NCI-H748 treated with DMSO at 0.1 percent for 48 hours (cell line): ENCODE data around the gene HMCN1.
A peak's percentile ranks its signal among the peaks of the same experiment; 100 is the strongest.
"Not testable (repeated sequence)": the region's sequence is repeated elsewhere in the genome, so short reads cannot be mapped to it uniquely, and the experiment has no call there.

Experiments used
- DNase-seq: peaks from one replicate; lab custom pipeline; 2025; lab: John Stamatoyannopoulos, UW

The HMCN1 gene

GRCh38 chr1:186202776-186203175 is 468.6 kb downstream of the HMCN1 start:
- DNase-seq = no peak

GRCh38 chr1:186206048-186206570 is 471.9 kb downstream of the HMCN1 start:
- DNase-seq = no peak

GRCh38 chr1:186207391-186208085 is 473.3 kb downstream of the HMCN1 start:
- no peak for DNase-seq

GRCh38 chr1:186208405-186209129 is 474.4 kb downstream of the HMCN1 start:
- DNase-seq = no peak

- DNase-seq = no peak
These were observed 476.1 kb downstream of the HMCN1 start for GRCh38 chr1:186210258-186210657.

GRCh38 chr1:186211583-186211982 is 477.4 kb downstream of the HMCN1 start:
- DNase-seq = not testable (repeated sequence)

GRCh38 chr1:186212568-186213224 is 478.5 kb downstream of the HMCN1 start:
- DNase-seq = peak; percentile 33

- DNase-seq = no peak
These were observed 479.0 kb downstream of the HMCN1 start for GRCh38 chr1:186213225-186213607.

GRCh38 chr1:186214791-186215190 is 480.6 kb downstream of the HMCN1 start:
- no peak for DNase-seq

GRCh38 chr1:186215636-186216035 is 481.4 kb downstream of the HMCN1 start:
- DNase-seq = no peak

- no peak for DNase-seq
These were observed 484.6 kb downstream of the HMCN1 start for GRCh38 chr1:186218654-186219352.

GRCh38 chr1:186220067-186220466 is 485.9 kb downstream of the HMCN1 start:
- no peak for DNase-seq

- no peak for DNase-seq
These were observed 486.7 kb downstream of the HMCN1 start for GRCh38 chr1:186220911-186221310.

- DNase-seq = no peak
These were observed 490.9 kb downstream of the HMCN1 start for GRCh38 chr1:186225096-186225495.

- no peak for DNase-seq
These were observed 494.6 kb downstream of the HMCN1 start for GRCh38 chr1:186228749-186229148.

- no peak for DNase-seq
These were observed 497.8 kb downstream of the HMCN1 start for GRCh38 chr1:186231861-186232436.

- no peak for DNase-seq
These were observed 500.9 kb downstream of the HMCN1 start for GRCh38 chr1:186234976-186235686.

- DNase-seq = no peak
These were observed 501.5 kb downstream of the HMCN1 start for GRCh38 chr1:186235696-186236095.

GRCh38 chr1:186236921-186237320 is 502.7 kb downstream of the HMCN1 start:
- no peak for DNase-seq

GRCh38 chr1:186239171-186239570 is 505.0 kb downstream of the HMCN1 start:
- DNase-seq = no peak

GRCh38 chr1:186240436-186240835 is 506.2 kb downstream of the HMCN1 start:
- no peak for DNase-seq
